ENCODE measurements around the gene RCC2.
"Not testable (repeated sequence)": the region's sequence is repeated elsewhere in the genome, so short reads cannot be mapped to it uniquely, and the experiment has no call there.

Gene RCC2

GRCh38 chr1:17416389-17416788, 23.1 kb downstream of the RCC2 start:
- no peak for DNase-seq

GRCh38 chr1:17414022-17414421, 25.5 kb downstream of the RCC2 start:
- no peak for DNase-seq

- DNase-seq = no peak
Measured at GRCh38 chr1:17412093-17412870, 27.2 kb downstream of the RCC2 start.

- DNase-seq = no peak
Measured at GRCh38 chr1:17409391-17409811, 30.1 kb downstream of the RCC2 start.

DNA sequence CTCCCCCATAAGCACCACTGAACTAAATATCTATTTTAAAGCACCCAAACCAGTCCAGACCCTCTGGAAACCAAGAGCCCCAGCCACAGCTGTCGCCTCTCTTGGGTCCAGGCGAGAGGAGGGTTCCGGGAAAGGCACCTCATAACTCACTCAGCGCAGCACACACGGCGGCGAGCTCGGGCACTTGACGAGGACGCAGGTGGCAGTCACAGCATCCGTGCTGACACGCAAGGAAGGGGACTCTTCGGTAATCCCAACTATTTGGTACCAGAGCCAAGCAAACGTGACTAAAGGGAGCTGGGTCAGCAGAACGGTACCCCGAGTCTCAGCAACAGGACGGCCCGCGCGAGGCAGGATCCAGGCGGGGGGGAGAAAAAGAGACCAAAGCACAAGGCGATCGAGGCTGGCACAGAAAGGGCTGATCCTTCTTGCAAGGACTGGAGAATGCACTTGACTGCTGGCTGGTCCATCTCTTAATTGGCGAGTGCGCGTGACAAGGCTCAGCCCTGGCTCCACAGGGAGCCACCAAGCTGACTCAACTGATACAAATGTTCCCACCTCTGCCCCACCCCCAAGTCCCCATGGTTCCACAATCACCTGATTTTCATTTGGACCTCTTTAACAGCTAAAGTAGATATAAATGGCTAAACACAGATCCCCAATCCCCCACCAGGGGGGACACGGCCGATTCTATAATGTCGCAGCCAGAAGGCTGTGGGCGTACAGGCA, 31.5 kb downstream of the RCC2 start:
- not testable (repeated sequence) for DNase-seq

- DNase-seq = not testable (repeated sequence)
Measured at GRCh38 chr1:17406760-17407475, 32.6 kb downstream of the RCC2 start.

DNA sequence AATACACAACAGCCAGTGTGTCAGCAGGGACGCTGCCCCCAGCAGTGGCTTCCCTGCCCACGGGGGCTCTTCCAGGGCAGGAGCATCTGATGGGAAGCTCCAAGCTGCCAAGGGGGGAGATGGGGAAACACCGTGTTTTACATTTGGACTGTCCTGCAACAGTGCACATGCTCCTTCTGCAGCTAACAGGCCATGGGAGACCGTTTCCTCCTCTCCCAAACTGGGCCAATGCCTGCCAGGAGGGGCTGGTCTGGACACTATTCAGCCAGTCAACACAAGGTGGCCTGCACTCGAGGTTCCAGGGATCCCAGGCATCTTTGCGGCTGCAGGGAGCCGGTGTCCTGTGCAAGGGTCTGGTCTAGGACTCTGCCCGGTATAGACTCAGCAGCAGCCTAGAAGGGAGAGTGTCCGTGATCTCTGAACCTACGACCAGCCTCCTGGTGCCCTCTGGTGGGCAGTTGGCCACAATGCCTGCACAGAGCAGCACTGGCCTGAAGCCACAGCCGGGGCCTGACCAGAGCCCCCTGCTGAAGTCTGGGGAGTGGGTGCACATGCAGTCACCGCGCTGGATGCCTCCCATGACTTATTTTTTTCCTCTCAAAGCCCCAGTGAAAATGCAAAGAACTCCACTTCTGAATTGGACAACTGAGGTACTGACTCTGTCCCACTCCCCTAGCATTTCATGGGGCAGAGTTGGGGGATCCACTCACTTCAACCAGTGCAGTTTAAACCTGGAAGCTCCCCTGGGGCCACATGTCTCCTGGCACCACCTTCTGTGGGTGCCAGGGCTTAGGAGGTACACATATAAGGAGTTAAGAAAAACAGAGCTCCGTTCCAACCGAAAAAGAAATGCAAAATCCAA, 33.3 kb downstream of the RCC2 start:
- DNase-seq = no peak

GRCh38 chr1:17404820-17405219, 34.7 kb downstream of the RCC2 start:
- DNase-seq = no peak

DNA sequence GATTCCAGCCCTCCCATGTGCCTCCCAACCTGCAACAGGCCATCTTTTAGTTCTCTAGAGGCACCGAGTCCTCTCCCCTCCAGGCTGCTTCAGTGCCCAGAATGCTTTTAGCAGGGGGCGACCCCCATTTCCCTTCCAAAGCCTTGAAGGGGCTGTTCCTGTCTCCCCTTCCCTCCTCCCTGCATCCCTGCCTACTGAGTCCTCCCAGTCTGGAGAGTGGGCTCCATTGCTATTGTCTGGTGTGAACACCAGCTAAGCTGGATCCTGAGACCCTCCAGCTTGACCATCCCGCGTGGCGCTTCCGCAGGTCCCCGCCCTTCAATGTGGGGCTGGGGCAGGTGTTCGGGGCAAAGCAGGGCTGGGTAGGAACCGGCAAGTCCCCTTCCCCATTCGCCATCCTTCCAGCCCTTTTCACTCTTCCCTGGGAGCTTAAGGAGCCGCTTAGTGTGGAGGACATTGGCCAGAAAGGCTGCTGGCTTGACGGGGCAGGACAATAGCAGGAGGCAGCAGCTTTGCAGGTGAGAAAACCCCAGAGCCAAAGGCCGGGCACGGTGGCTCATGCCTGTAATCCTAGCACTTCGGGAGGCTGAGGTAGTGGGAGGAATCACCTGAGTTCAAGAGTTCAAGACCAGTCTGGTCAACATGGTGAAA, 35.3 kb downstream of the RCC2 start:
- no peak for DNase-seq

GRCh38 chr1:17403081-17403480, 36.4 kb downstream of the RCC2 start:
- no peak for DNase-seq

GRCh38 chr1:17401841-17402240, 37.6 kb downstream of the RCC2 start:
- no peak for DNase-seq

DNA sequence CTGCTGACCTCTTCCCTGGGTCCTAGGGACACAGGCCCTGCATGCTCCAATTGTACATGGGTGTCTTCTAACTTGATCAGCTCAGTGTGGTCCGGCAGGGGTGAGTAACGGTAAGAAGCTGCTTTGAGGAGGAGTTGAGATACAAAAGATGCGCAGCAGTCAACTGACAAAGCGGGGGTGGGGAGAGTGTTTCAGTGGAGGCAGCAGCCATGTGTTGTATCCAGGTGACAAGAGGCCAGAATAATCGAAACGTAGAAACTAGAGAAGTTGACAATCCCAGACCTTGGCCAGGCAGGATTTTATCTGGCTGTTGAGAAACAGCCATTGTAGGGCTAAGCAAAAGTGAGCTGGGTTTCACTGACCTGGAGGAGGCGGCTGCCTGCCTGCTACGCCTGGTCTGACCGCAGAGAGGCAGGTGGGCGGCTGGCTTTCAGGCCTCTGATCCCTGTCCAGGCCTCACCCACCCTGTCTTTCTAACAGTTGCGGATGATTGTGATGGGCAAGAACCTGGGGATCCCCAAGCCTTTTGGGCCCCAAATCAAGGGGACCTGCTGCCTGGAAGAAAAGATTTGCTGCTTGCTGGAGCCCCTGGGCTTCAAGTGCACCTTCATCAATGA, 38.6 kb downstream of the RCC2 start:
- DNase-seq = no peak

GRCh38 chr1:17397910-17398695, 41.4 kb downstream of the RCC2 start:
- no peak for DNase-seq

- DNase-seq = no peak
Measured at GRCh38 chr1:17393230-17393629, 46.2 kb downstream of the RCC2 start.

DNA sequence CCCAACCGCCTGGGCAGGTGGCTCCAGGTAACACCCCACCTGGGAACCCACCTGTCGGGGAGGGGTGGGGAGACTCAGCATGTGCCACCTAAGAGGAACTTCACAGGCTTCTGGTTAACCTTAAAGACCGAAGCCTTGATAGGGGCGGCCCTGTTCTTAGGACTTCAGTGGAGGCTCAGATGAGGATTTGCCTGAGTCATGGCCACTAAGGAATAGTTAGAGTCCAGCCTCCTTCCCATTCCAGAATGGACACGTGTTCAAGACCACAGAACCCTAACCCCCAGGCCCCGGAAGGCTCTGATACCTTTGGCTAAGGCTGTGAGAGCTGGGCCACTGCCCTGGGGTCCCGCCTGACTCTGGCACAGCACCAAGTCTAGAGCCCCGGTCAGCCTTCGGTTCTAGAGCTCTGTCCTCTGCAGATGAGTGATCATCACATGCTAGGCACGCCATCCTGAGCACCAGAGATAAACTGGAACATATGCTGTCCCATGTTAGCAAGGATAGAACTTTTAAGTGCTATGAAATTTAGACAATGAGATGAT, 47.2 kb downstream of the RCC2 start:
- no peak for DNase-seq

GRCh38 chr1:17381161-17381560, 58.3 kb downstream of the RCC2 start:
- DNase-seq = no peak

- DNase-seq = no peak
Measured at GRCh38 chr1:17377325-17377953, 62.0 kb downstream of the RCC2 start.

DNA sequence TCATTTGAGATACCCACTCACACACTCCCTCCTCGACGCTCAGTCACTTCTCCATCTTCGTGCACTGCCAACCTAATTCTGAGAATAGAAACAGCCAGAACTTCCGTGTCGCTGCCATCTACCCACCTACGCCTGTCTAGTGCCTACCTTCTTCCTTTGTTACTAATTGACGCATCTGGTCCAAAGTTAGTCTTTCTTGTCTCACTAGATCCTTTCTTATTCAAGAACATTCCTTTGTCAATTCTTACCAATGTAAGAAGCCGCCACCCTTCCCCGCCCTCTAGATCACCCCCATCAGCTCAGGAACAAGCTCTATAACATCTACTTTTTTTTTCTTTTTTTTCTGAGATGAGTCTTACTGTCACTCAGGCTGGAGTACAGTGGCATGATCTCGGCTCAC, 63.8 kb downstream of the RCC2 start:
- no peak for DNase-seq

DNA sequence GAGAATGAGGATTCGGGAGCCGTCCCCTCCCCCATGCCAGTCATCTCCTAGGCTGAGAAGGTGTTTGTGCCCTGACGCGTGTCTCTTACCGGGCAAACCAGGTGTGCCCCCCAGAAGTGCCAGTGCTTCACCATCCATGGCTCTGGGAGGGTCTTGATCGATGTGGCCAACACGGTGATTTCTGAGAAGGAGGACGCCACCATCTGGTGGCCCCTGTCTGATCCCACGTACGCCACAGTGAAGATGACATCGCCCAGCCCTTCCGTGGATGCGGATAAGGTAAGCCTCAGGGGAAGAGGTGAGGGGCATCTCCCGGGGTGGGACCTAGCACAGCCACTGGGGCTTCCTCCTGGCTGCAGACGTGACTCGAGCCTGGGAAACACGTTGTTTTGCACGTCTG, 66.5 kb downstream of the RCC2 start:
- no peak for DNase-seq

DNA sequence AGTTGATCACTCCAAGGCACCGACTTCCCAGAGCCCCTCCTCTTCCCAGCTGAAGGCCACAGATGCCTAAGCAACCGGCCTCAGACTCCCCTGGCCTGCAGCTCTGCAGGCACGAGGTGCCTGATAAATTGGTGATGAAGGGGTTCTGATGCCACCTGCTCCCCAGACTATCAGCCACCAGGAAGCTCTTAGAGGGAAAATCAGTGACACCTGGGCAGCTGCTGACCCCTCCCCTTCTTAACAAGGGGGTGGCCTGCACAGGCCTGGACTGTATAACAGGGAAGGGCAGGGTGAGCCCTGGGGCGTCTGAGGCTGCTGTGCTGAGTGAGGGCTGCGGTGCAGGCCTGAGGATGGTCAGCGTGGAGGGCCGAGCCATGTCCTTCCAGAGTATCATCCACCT, 67.6 kb downstream of the RCC2 start, which contains the start of gene PADI6:
TSS of gene PADI6 (plus strand) at position 301 of the 400 bp plus-strand sequence. CDS start at position 351, 50 bp downstream.
- no peak for DNase-seq
